ENCODE measurements around the gene TIMM44.

Gene TIMM44

GRCh38 chr19:7983286-7983950 is 40.0 kb upstream of the TIMM44 start:
- ATAC-seq, result no peak
- TF ChIP-seq ZNF70 (CRISPR knock-in tag; IDR thresholded peaks at IDR 0.05), result no peak
- TF ChIP-seq TOX (CRISPR knock-in tag; IDR thresholded peaks at IDR 0.05; ENCODE audit: borderline replicate concordance), result no peak
- TF ChIP-seq CREB5 (CRISPR knock-in tag; IDR thresholded peaks at IDR 0.05; ENCODE audit: low read depth), result no peak

GRCh38 chr19:7982651-7983099 is 39.2 kb upstream of the TIMM44 start:
- TF ChIP-seq ZFP30 (CRISPR knock-in tag; IDR thresholded peaks at IDR 0.05), result no peak
- ATAC-seq, result no peak

GRCh38 chr19:7982103-7982502 is 38.6 kb upstream of the TIMM44 start:
- no peak for ATAC-seq

More at GRCh38 chr19:7982103-7982502, 38.6 kb upstream of the TIMM44 start:
- no peak for TF ChIP-seq ZNF70 (CRISPR knock-in tag; IDR thresholded peaks at IDR 0.05)
- no peak for TF ChIP-seq OSR1 (CRISPR knock-in tag; IDR thresholded peaks at IDR 0.05)
- no peak for TF ChIP-seq TOX (CRISPR knock-in tag; IDR thresholded peaks at IDR 0.05; ENCODE audit: borderline replicate concordance)
- no peak for TF ChIP-seq CREB5 (CRISPR knock-in tag; IDR thresholded peaks at IDR 0.05; ENCODE audit: low read depth)
- no peak for TF ChIP-seq ZNF8 (CRISPR knock-in tag; IDR thresholded peaks at IDR 0.05)
- TF ChIP-seq ESRRG (CRISPR knock-in tag; IDR thresholded peaks at IDR 0.05), result no peak
- TF ChIP-seq TSHZ2 (CRISPR knock-in tag; IDR thresholded peaks at IDR 0.05), result no peak
- TF ChIP-seq ZFP30 (CRISPR knock-in tag; IDR thresholded peaks at IDR 0.05), result no peak
- no peak for TF ChIP-seq PPARA (CRISPR knock-in tag; IDR thresholded peaks at IDR 0.05; ENCODE audit: borderline replicate concordance)
- TF ChIP-seq BACH2 (CRISPR knock-in tag; IDR thresholded peaks at IDR 0.05; ENCODE audit: borderline replicate concordance), result no peak
- no peak for TF ChIP-seq ARNTL (CRISPR knock-in tag; IDR thresholded peaks at IDR 0.05; ENCODE audit: borderline replicate concordance, low read depth)
- no peak for TF ChIP-seq CSDC2 (CRISPR knock-in tag; IDR thresholded peaks at IDR 0.05)
- no peak for TF ChIP-seq ZNF565 (CRISPR knock-in tag; conservative IDR thresholded peaks at IDR 0.05; ENCODE audit: low read depth)
- no peak for TF ChIP-seq RARB (CRISPR knock-in tag; IDR thresholded peaks at IDR 0.05)
- TF ChIP-seq PATZ1 (CRISPR knock-in tag; IDR thresholded peaks at IDR 0.05; ENCODE audit: borderline replicate concordance), result no peak
- no peak for TF ChIP-seq ZC3H10 (CRISPR knock-in tag; IDR thresholded peaks at IDR 0.05)
- no peak for TF ChIP-seq TCF4 (CRISPR knock-in tag; IDR thresholded peaks at IDR 0.05; ENCODE audit: borderline replicate concordance)
- no peak for TF ChIP-seq CSRNP3 (CRISPR knock-in tag; IDR thresholded peaks at IDR 0.05)
- TF ChIP-seq SNAI2 (CRISPR knock-in tag; IDR thresholded peaks at IDR 0.05), result no peak
- TF ChIP-seq GLIS3 (CRISPR knock-in tag; IDR thresholded peaks at IDR 0.05), result no peak
